WI38 (cell line): ENCODE measurements around the gene ITPR1.

Source experiments
- H3K4me3 ChIP-seq: 2 replicates; pipeline ENCODE4 v1.5.1; 2011; ENCODE audit warnings: low read depth, mild to moderate bottlenecking, control low read depth, low read length
- TF ChIP-seq, protein P1 (sequence below): IDR thresholded peaks from 2 replicates; pipeline ENCODE4 v1.5.1; 2012; ENCODE audit warnings: low read depth, mild to moderate bottlenecking, control low read depth, low read length

The ITPR1 gene

DNA sequence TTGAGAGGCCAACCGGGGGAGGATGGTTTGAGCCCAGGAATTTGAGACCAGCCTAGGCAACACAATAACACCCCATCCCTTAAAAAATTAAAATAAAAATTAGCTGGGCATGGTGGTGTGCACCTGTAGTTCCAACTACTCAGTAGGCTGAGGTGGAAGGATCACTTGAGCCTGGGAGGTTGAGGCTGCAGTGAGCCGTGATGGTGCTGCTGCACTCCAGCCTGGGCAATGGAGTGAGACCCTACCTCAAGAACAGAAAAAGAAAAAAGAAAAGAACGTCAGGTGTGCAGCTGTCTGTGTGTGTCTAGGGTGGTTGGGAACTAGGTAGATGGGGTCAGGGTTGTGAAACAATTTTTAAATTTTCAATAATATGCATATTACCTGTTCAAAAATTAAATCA is 389.9 kb downstream of the ITPR1 start:
- TF ChIP-seq, protein P1, sequence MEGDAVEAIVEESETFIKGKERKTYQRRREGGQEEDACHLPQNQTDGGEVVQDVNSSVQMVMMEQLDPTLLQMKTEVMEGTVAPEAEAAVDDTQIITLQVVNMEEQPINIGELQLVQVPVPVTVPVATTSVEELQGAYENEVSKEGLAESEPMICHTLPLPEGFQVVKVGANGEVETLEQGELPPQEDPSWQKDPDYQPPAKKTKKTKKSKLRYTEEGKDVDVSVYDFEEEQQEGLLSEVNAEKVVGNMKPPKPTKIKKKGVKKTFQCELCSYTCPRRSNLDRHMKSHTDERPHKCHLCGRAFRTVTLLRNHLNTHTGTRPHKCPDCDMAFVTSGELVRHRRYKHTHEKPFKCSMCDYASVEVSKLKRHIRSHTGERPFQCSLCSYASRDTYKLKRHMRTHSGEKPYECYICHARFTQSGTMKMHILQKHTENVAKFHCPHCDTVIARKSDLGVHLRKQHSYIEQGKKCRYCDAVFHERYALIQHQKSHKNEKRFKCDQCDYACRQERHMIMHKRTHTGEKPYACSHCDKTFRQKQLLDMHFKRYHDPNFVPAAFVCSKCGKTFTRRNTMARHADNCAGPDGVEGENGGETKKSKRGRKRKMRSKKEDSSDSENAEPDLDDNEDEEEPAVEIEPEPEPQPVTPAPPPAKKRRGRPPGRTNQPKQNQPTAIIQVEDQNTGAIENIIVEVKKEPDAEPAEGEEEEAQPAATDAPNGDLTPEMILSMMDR: no peak

DNA sequence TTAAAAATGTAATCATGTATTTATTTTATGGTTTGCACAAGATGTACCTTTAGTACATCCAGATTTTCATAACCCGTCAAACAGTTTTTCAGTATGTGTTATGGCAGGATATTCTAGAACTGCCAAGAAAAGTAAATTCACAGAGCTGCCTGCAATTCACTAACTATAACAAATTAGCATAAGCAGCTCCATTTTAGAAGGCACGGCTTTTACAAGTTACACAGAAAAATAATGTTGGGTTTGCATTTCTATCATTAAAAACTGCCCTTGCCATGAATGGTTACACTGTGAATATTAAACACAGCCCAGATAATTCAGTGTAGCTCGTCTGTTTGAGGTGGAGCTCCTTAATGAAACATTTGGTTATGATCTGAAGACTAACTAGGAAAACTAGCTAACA is 391.7 kb downstream of the ITPR1 start:
- H3K4me3 ChIP-seq: no peak overlapping the region
- TF ChIP-seq, protein P1: no peak

More for the DNA sequence above, 389.9 kb downstream of the ITPR1 start:
- no peak overlapping the region for H3K4me3 ChIP-seq

DNA sequence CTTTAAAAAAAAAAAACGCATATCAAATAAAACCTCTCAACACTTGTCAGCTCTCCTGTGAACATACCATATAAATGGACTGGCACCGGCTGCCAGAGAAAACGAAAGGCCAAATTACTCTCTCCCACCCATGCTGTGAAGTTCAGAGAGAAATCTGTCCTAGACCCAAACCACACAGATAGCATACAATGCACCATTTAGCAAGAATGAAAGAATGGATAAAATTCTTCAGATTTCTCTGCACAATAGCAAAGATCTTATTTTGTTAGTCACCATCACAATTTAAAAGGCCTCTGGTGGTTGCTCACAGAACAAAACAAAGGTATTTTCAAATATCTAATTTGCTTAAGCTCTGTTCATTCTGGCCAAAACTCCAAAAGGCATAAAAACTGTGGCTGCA is 392.2 kb downstream of the ITPR1 start:
- H3K4me3 ChIP-seq: no peak overlapping the region
- TF ChIP-seq, protein P1: no peak

- H3K4me3 ChIP-seq: no peak overlapping the region
- TF ChIP-seq, protein P1: no peak
Observed at GRCh38 chr3:4886448-4886847, 393.3 kb downstream of the ITPR1 start.

GRCh38 chr3:4887177-4887576 is 394.0 kb downstream of the ITPR1 start:
- no peak overlapping the region for H3K4me3 ChIP-seq
- TF ChIP-seq, protein P1: no peak

- H3K4me3 ChIP-seq: no peak overlapping the region
- TF ChIP-seq, protein P1: no peak
Observed at GRCh38 chr3:4888913-4889846, 396.0 kb downstream of the ITPR1 start.

- TF ChIP-seq, protein P1: no peak
- no peak overlapping the region for H3K4me3 ChIP-seq
Observed at GRCh38 chr3:4889896-4890295, 396.7 kb downstream of the ITPR1 start.
